Endodermal cell (in vitro differentiated cells): ENCODE measurements around the gene NTRK1. TPM values are rescaled to one million over a fixed set of nuclear protein-coding genes. Genes with fewer than 3 reads are reported as not detected.

Experiments used
- DNase-seq: peaks from one replicate; pipeline ENCODE4 v3.0.0-alpha.2; 2017
- H3K27ac ChIP-seq: 2 replicates; pipeline ENCODE4 v1.5.1; 2013; ENCODE audit warnings: mild to moderate bottlenecking, low read depth, low read length, moderate library complexity
- H3K27me3 ChIP-seq: 2 replicates; pipeline ENCODE4 v1.6.1; 2013; ENCODE audit warnings: mild to moderate bottlenecking, low read length, moderate library complexity; ENCODE audit not compliant: insufficient read depth, control insufficient read depth, poor library complexity, severe bottlenecking
- H3K36me3 ChIP-seq: 2 replicates; pipeline ENCODE4 v1.7.0; 2013; ENCODE audit warnings: mild to moderate bottlenecking, low read length, moderate library complexity; ENCODE audit not compliant: control insufficient read depth, insufficient read depth
- H3K4me1 ChIP-seq: one replicate; pipeline ENCODE4 v1.7.0; 2013; ENCODE audit warnings: low read length; ENCODE audit not compliant: control insufficient read depth, insufficient read depth
- H3K4me3 ChIP-seq: 2 replicates; pipeline ENCODE4 v1.5.1; 2013; ENCODE audit warnings: mild to moderate bottlenecking, low read length, moderate library complexity
- H3K9ac ChIP-seq: 2 replicates; pipeline ENCODE4 v1.6.1; 2013; ENCODE audit warnings: mild to moderate bottlenecking, low read length, moderate library complexity; ENCODE audit not compliant: poor library complexity, severe bottlenecking; ENCODE audit errors: extremely low read depth
- H3K9me3 ChIP-seq: 2 replicates; pipeline ENCODE4 v1.6.1; 2013; ENCODE audit warnings: mild to moderate bottlenecking, low read length, moderate library complexity; ENCODE audit not compliant: control insufficient read depth
- H3K27ac Mint-ChIP-seq: 2 replicates; pipeline ENCODE4 v1.8.0; 2020; ENCODE audit warnings: mixed read lengths
- H3K27me3 Mint-ChIP-seq: 2 replicates; pipeline ENCODE4 v1.8.0; 2021; ENCODE audit warnings: mild to moderate bottlenecking, mixed read lengths; ENCODE audit not compliant: insufficient read depth
- H3K36me3 Mint-ChIP-seq: 2 replicates; pipeline ENCODE4 v1.8.0; 2020; ENCODE audit warnings: low read depth, mixed read lengths
- H3K4me1 Mint-ChIP-seq: 2 replicates; pipeline ENCODE4 v1.8.0; 2020; ENCODE audit warnings: mixed read lengths
- H3K4me3 Mint-ChIP-seq: 2 replicates; pipeline ENCODE4 v1.8.0; 2020; ENCODE audit warnings: mild to moderate bottlenecking, moderate library complexity, mixed read lengths
- H3K9me3 Mint-ChIP-seq: 2 replicates; pipeline ENCODE4 v1.8.0; 2020; ENCODE audit warnings: mild to moderate bottlenecking, mixed read lengths
- CTCF ChIP-seq: fragments of 200-600 bp; sonication (generic); conservative IDR thresholded peaks from 2 replicates; pipeline ENCODE4 v1.5.0; 2021; ENCODE audit warnings: antibody characterized with exemption, mild to moderate bottlenecking
- WGBS, 2 experiments: methylation state at CpG; one replicate each; pipeline versions ENCODE4 v1.1.5 to v1.1.7; 2013; ENCODE audit warnings: missing lambda C conversion rate in 2 of 2, mixed read lengths in 1 of 2; ENCODE audit not compliant: insufficient coverage in 1 of 2, insufficient read length in 1 of 2; 5-methylcytosine and 5-hydroxymethylcytosine counted together
- total RNA-seq, 2 donors: library from RNA; stranded (reverse); fragmentation: NEBNext Ultra II Directional in 1 of 2; extraction: Animal tissue kit (Norgen Biotek cat#: 25700) in 1 of 2; gene quantifications; 2 replicates in 1 of 2; 3 replicates in 1 of 2; pipeline ENCODE4 v1.2.1, GENCODE V29; 2021

NTRK1 gene
- total RNA-seq, 2 donors from 2014 or later: 0.44 to 0.82 TPM

- H3K9me3 ChIP-seq: peaks cover 1% of the 10 kb centered on the region
- H3K36me3 Mint-ChIP-seq: no peaks in the 10 kb centered on the region
- no peak overlapping the region for H3K27ac ChIP-seq
- peaks cover 58% of the 10 kb centered on the region for H3K27me3 Mint-ChIP-seq
- WGBS, 2 experiments: 83 to 86% methylated on average over 13 to 24 of the region's 24 CpGs
- no peaks in the 10 kb centered on the region for H3K36me3 ChIP-seq
- no peaks in the 10 kb centered on the region for H3K4me1 Mint-ChIP-seq
- H3K27me3 ChIP-seq: peaks cover 3% of the 10 kb centered on the region
- TF ChIP-seq CTCF: peak; percentile 65
- no peaks in the 10 kb centered on the region for H3K4me1 ChIP-seq
- H3K9ac ChIP-seq: no peak overlapping the region
- DNase-seq: peak; percentile 86
- no peak overlapping the region for H3K27ac Mint-ChIP-seq
- no peak overlapping the region for H3K4me3 Mint-ChIP-seq
- H3K4me3 ChIP-seq: no peak overlapping the region
- H3K9me3 Mint-ChIP-seq: no peaks in the 10 kb centered on the region
These were observed 52.5 kb downstream of the NTRK1 start for GRCh38 chr1:156912861-156913808.

GRCh38 chr1:156913809-156914387 lies 53.2 kb downstream of the NTRK1 start:
- no peaks in the 10 kb centered on the region for H3K36me3 Mint-ChIP-seq
- H3K4me3 ChIP-seq: no peak overlapping the region
- no peaks in the 10 kb centered on the region for H3K9me3 Mint-ChIP-seq
- H3K4me1 ChIP-seq: no peaks in the 10 kb centered on the region
- H3K27me3 ChIP-seq: peaks cover 10% of the 10 kb centered on the region
- H3K9ac ChIP-seq: no peak overlapping the region
- H3K27ac Mint-ChIP-seq: no peak overlapping the region
- no peak for DNase-seq
- H3K27ac ChIP-seq: no peak overlapping the region
- peaks cover 7% of the 10 kb centered on the region for H3K9me3 ChIP-seq
- WGBS, 2 experiments: 83 to 86% methylated on average over 7 to 13 of the region's 13 CpGs
- no peak overlapping the region for H3K4me3 Mint-ChIP-seq
- no peaks in the 10 kb centered on the region for H3K36me3 ChIP-seq
- peaks cover 62% of the 10 kb centered on the region for H3K27me3 Mint-ChIP-seq
- TF ChIP-seq CTCF: no peak
- no peaks in the 10 kb centered on the region for H3K4me1 Mint-ChIP-seq

GRCh38 chr1:156914440-156914856 lies 53.8 kb downstream of the NTRK1 start:
- no peaks in the 10 kb centered on the region for H3K4me1 Mint-ChIP-seq
- TF ChIP-seq CTCF: no peak
- peaks cover 7% of the 10 kb centered on the region for H3K9me3 ChIP-seq
- H3K27ac ChIP-seq: no peak overlapping the region
- H3K9ac ChIP-seq: no peak overlapping the region
- H3K4me1 ChIP-seq: no peaks in the 10 kb centered on the region
- no peak overlapping the region for H3K4me3 Mint-ChIP-seq
- H3K9me3 Mint-ChIP-seq: no peaks in the 10 kb centered on the region
- H3K27ac Mint-ChIP-seq: no peak overlapping the region
- H3K27me3 ChIP-seq: peaks cover 16% of the 10 kb centered on the region
- no peak overlapping the region for H3K4me3 ChIP-seq
- DNase-seq: no peak
- no peaks in the 10 kb centered on the region for H3K36me3 ChIP-seq
- H3K36me3 Mint-ChIP-seq: no peaks in the 10 kb centered on the region
- peaks cover 68% of the 10 kb centered on the region for H3K27me3 Mint-ChIP-seq
- 90 to 97% methylated on average over 4 to 9 of the region's 9 CpGs for WGBS, 2 experiments
